GM12801 (cell line): ENCODE results near the gene PCYOX1L.

Experiments
- TF ChIP-seq, protein P1 (sequence below): IDR thresholded peaks from one replicate; pipeline ENCODE4 v1.5.1; 2011; ENCODE audit warnings: control low read depth; ENCODE audit not compliant: insufficient read length; ENCODE audit errors: extremely low read depth

Gene PCYOX1L

GRCh38 chr5:149381261-149381985, 23.6 kb downstream of the PCYOX1L start:
- TF ChIP-seq, protein P1, sequence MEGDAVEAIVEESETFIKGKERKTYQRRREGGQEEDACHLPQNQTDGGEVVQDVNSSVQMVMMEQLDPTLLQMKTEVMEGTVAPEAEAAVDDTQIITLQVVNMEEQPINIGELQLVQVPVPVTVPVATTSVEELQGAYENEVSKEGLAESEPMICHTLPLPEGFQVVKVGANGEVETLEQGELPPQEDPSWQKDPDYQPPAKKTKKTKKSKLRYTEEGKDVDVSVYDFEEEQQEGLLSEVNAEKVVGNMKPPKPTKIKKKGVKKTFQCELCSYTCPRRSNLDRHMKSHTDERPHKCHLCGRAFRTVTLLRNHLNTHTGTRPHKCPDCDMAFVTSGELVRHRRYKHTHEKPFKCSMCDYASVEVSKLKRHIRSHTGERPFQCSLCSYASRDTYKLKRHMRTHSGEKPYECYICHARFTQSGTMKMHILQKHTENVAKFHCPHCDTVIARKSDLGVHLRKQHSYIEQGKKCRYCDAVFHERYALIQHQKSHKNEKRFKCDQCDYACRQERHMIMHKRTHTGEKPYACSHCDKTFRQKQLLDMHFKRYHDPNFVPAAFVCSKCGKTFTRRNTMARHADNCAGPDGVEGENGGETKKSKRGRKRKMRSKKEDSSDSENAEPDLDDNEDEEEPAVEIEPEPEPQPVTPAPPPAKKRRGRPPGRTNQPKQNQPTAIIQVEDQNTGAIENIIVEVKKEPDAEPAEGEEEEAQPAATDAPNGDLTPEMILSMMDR, result no peak

- TF ChIP-seq, protein P1, result peak; percentile 74
Measured at GRCh38 chr5:149381986-149382338, 24.1 kb downstream of the PCYOX1L start.

DNA sequence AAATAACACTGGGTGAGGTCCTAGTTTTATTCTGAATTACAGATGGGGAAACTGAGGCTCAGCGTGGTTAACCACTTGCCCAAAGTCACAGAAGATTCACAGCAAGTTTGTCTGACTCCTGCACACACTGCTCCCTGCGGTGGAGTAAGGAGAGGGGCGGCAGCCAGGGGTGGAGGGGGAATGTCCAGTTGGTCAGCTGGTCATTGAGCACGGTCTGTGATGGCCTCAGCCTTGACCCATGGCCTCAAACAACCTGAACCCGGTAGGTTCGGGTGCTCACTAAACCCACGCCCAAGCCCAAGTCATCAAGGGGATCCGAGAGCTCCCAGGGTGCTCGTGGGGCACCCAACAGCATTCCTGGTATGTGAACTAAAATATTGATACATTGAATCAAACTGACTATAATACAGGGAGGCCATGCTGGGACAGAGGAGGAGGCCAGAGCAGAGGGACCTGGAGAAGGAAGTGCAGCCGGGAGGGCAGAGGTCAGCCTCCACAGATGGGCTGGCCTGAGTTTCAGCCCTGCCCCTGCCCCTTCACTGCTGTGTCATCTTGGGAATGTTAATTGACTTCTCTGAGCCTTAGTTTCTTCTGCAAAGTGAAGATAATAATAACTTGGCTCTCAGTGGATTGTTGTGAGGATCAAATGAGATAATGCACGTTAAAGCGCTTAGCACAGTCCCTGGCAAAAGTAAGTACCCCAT, 24.8 kb downstream of the PCYOX1L start:
- TF ChIP-seq, protein P1, result no peak

DNA sequence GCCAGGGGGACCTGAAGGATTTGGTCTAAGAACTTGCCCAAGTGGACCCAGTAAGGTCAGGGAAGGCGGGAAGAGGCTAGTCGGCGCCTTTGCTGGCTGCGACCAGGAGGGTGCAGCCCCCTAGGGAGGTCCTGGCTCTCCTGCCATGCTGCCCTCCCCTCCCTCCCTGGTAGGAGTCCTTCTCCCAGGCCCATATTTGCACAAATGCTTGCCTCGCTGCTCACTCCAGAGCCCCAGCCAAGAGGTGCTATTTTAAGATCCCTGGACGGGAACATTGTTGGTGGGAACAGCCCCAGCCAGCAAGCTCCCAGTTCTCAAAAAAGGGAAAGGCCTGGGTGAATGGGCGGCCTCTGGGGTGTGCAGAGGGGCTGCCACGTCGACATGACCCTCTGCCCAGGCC, 25.6 kb downstream of the PCYOX1L start:
- TF ChIP-seq, protein P1, result no peak

- TF ChIP-seq, protein P1, result no peak
Measured at GRCh38 chr5:149386166-149386565, 28.3 kb downstream of the PCYOX1L start.

DNA sequence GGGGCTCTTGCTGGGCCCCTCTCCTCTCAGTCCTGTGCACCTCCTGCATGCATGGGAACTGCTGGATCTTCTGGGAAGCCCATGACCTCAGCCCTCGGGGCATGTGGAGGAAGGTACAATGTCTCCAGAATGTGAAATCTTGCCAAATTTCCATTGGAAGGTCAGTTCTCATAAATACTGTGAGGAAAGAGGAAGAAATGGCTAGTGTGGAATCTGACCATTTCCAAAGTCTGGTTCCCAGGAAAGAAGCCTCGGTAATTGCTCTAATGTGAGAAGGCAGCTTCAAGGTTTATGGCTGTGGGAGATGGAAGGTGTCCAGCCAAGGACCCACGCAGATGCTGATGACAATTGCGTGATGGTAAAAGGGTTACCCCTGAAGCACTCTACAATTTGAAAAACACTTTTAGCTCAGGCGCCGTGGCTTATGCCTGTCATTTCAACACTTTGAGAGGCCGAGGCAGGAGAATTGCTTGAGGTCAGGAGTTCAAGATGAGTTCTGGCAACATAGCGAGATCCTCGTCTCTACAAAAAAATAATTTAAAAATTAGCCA, 29.3 kb downstream of the PCYOX1L start:
- TF ChIP-seq, protein P1, result no peak

- TF ChIP-seq, protein P1, result no peak
Measured at GRCh38 chr5:149387982-149388381, 30.1 kb downstream of the PCYOX1L start.
